Pancreas (tissue), 10 donors: ENCODE results near the gene GOT2. TPM values are rescaled to one million over a fixed set of nuclear protein-coding genes. Genes with fewer than 3 reads are reported as not detected.
A peak's percentile ranks its signal among the peaks of the same experiment; 100 is the strongest.
"Not testable (repeated sequence)": the region's sequence is repeated elsewhere in the genome, so short reads cannot be mapped to it uniquely, and the experiment has no call there.

ENCODE experiments used
- ATAC-seq, 4 donors: fragments of 200-7000 bp; cut with Tn5 transposase; one replicate each; pipeline versions ENCODE4 v1.8.0 to v1.9.1; 2020; ENCODE audit warnings: mild to moderate bottlenecking in 4 of 4, moderate library complexity in 4 of 4
- DNase-seq, 6 donors: peaks; one replicate each; pipeline ENCODE4 v3.0.0-alpha.2; 2020
- FAIRE-seq: peaks from 2 replicates; lab custom pipeline; 2012; peaks lifted over from hg19 to GRCh38; lab: Jason Lieb, UNC
- H3K27ac ChIP-seq, 4 donors: fragments of 200-600 bp; sonication (generic); 1 replicate in 3 of 4; 2 replicates in 1 of 4; pipeline versions ENCODE4 v1.5.0 to v1.8.0; 2020
- H3K27me3 ChIP-seq, 4 donors: fragments of 200-600 bp; one replicate each; pipeline ENCODE4 v1.8.0; 2021
- H3K36me3 ChIP-seq, 3 donors: fragments of 200-600 bp; sonication (generic) in 1 of 3; one replicate each; pipeline versions ENCODE4 v1.5.0 to v1.8.0; 2020 to 2021
- H3K4me1 ChIP-seq, 3 donors: fragments of 200-600 bp; one replicate each; pipeline ENCODE4 v1.8.0; 2021
- H3K4me3 ChIP-seq, 4 donors: fragments of 200-600 bp; sonication (generic) in 2 of 4; one replicate each; pipeline versions ENCODE4 v1.5.0 to v1.8.0; 2020 to 2021
- H3K9me3 ChIP-seq, 4 donors: fragments of 200-600 bp; one replicate each; pipeline ENCODE4 v1.8.0; 2021
- CTCF ChIP-seq, 4 donors: fragments of 200-600 bp; sonication (generic) in 3 of 4; IDR thresholded peaks; one replicate each; pipeline versions ENCODE4 v1.5.0 to v1.8.0; 2021; ENCODE audit warnings: antibody characterized with exemption in 4 of 4
- WGBS, 2 donors: extraction: QIAGEN DNeasy Blood & Tissue Kit; methylation state at CpG; one replicate each; pipeline ENCODE4 v1.1.7; 2013; 5-methylcytosine and 5-hydroxymethylcytosine counted together
- intact Hi-C, 3 donors: fragments of 100-400 bp; cut with DNase I; formaldehyde crosslinking; loops; one replicate each; pipeline versions ENCODE4 v1.11.1 to v1.14.2; 2022
- polyA plus RNA-seq, 2 donors: library from polyadenylated mRNA; stranded (reverse); fragments of 200-250 nt; gene quantifications; one replicate each; pipeline ENCODE4 v1.2.3, GENCODE V29; 2013
- total RNA-seq, 6 donors: library from RNA; stranded (reverse); fragmentation: NEBNext Ultra II Directional in 4 of 6; extraction: Animal tissue kit (Norgen Biotek cat#: 25700) in 4 of 6; gene quantifications; one replicate each; pipeline versions ENCODE4 v1.2.1 to v1.2.4, GENCODE V29; 2021 to 2023
- donor health status: healthy with polysubstance abuse.
- donor health status: DM: no; HTN: no; CAD: no; lungs with moderate emphysema.
- donor health status: DM: no; HTN: no; CAD: no.
- donor health status: control.
- donor health status: control.
- donor health status: Bipolar disorder and iron deficiency.
- donor health status: DM: yes; HTN: yes; CAD: no.
- donor health status: DM: no; HTN: no; CAD: no.
- donor health status: DM: no; HTN: no; CAD: no.
- donor health status: DM: yes; HTN: yes; CAD: no.

The GOT2 gene
- total and polyA plus RNA-seq, 8 donors: 17.8 to 34.5 (median 27.8) TPM

DNA sequence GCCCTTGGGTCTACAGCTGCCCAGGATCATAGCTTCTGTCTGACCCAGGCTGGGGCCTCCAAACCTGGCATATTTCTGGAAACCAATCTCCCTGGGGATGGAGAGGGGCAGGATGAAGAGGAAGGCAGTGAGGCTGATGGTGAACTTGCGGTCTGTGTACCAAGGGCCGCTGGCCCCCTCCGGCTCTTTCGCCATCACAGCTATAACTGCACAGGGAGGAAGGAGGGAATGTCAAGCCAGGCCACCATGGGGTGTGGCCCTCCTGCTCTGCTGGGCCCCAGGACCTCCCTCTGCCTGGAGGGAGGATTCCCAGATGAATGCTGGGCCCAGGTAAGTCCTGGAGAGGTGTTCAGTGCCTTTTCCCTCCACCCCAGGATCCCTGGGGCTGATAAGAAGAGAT lies 55.8 kb downstream of the GOT2 start:
- Histone ChIP-seq H3K4me3 (no peak overlapping the region), H3K27ac (no peak overlapping the region), H3K27me3 (no peaks in the 10 kb centered on the region), H3K9me3 (no peaks in the 10 kb centered on the region), H3K4me1 (peaks cover 0 to under 1% (median 0%) of the 10 kb centered on the region in 3 donors), H3K36me3 (no peaks in the 10 kb centered on the region)
- ATAC-seq: no peak
- no peak for DNase-seq
- TF ChIP-seq CTCF (IDR thresholded peaks at IDR 0.05): no peak
- 96 to 97% methylated on average over 4 of the region's 4 CpGs for WGBS, 2 donors
- FAIRE-seq: no peak
- intact Hi-C loops: no loop called here

GRCh38 chr16:58670946-58671583 lies 63.1 kb downstream of the GOT2 start:
- H3K4me3 ChIP-seq: no peak overlapping the region
- no peaks in the 10 kb centered on the region for H3K36me3 ChIP-seq
- no peak for TF ChIP-seq CTCF (IDR thresholded peaks at IDR 0.05)
- H3K27ac ChIP-seq: no peak overlapping the region
- 93 to 95% methylated on average over 15 to 18 of the region's 18 CpGs for WGBS, 2 donors
- H3K9me3 ChIP-seq: no peaks in the 10 kb centered on the region
- DNase-seq: no peak
- no peaks in the 10 kb centered on the region for H3K27me3 ChIP-seq
- no peak for FAIRE-seq
- intact Hi-C loops: no loop called here
- no peaks in the 10 kb centered on the region for H3K4me1 ChIP-seq
- ATAC-seq: no peak

- DNase-seq (peak in 1 of 6 donors; percentile 1), ATAC-seq (no peak), FAIRE-seq (no peak)
- intact Hi-C loops: no loop called here
- Histone ChIP-seq H3K36me3 (no peaks in the 10 kb centered on the region), H3K4me3 (no peak overlapping the region), H3K27ac (no peak overlapping the region), H3K4me1 (no peaks in the 10 kb centered on the region), H3K27me3 (no peaks in the 10 kb centered on the region), H3K9me3 (no peaks in the 10 kb centered on the region)
- no peak for TF ChIP-seq CTCF (IDR thresholded peaks at IDR 0.05)
Observed at GRCh38 chr16:58670177-58670576, 63.9 kb downstream of the GOT2 start.

DNA sequence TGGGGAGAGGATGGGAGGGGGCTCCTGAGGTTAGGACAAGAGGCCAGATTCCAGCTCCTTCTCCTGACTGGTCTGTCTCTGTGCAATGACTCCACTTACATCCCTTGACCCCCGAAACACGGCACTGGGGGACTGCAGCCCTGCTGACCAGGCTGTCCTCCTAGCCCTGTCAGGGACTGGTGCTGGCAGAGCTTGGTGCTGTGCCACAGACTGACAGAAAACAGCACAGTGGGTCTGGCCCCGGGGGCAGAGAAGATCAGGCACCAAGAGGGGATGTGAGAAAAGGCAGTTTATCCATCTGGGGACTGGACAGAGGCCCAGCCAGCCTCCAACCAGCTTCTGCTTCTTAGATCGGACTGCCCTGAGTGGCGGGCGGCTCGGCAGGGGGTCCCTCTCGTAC lies 68.9 kb downstream of the GOT2 start:
- H3K36me3 ChIP-seq: no peaks in the 10 kb centered on the region
- no peaks in the 10 kb centered on the region for H3K4me1 ChIP-seq
- no peak for TF ChIP-seq CTCF (IDR thresholded peaks at IDR 0.05)
- no peak for FAIRE-seq
- no peak overlapping the region for H3K27ac ChIP-seq
- intact Hi-C loops: loop anchor here in 1 of 3 donors (2.0 kb wide), 1 partner anchor 154 kb away; no protein-coding TSS in a partner anchor
- DNase-seq: no peak
- no peaks in the 10 kb centered on the region for H3K27me3 ChIP-seq
- no peaks in the 10 kb centered on the region for H3K9me3 ChIP-seq
- 58 to 87% methylated on average over 8 of the region's 8 CpGs for WGBS, 2 donors
- H3K4me3 ChIP-seq: no peak overlapping the region
- ATAC-seq: no peak

- Histone ChIP-seq H3K27me3 (no peaks in the 10 kb centered on the region), H3K9me3 (no peaks in the 10 kb centered on the region), H3K27ac (no peak overlapping the region), H3K36me3 (no peaks in the 10 kb centered on the region), H3K4me1 (no peaks in the 10 kb centered on the region), H3K4me3 (no peak overlapping the region)
- intact Hi-C loops: no loop called here
- DNase-seq: peak in 4 of 6 donors; percentile 37 to 70 (median 48)
- WGBS, 2 donors: 20 to 21% methylated on average over 12 of the region's 12 CpGs
- TF ChIP-seq CTCF (IDR thresholded peaks at IDR 0.05): peak in 3 of 4 donors; percentile 30 to 37 (median 33)
- ATAC-seq: peak; percentile 96 to 100 (median 99)
- FAIRE-seq: no peak
Observed at GRCh38 chr16:58661199-58661830, 72.8 kb downstream of the GOT2 start.

DNA sequence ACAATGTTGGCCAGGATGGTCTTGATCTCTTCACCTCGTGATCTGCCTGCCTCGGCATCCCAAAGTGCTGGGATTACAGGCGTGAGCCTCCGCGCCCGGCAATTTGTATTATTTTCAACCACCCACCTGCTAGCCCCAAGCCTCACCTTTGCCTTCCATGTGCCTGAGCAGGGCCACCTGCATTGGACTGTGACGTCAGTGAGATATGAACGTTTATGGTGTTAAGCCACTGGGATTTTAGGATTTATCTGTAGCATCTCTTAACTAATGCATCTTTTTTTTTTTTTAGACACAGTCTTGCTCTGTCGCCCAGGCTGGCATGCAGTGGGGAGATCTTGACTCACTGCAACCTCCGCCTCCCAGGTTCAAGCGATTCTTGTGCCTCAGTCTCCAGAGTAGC lies 74.2 kb downstream of the GOT2 start:
- intact Hi-C loops: loop anchor here in 1 of 3 donors (5.0 kb wide), 1 partner anchor 148 kb away; no protein-coding TSS in a partner anchor
- 77 to 89% methylated on average over 11 of the region's 11 CpGs for WGBS, 2 donors
- not testable (repeated sequence) for H3K4me1 ChIP-seq, H3K27me3 ChIP-seq, DNase-seq, H3K4me3 ChIP-seq, ATAC-seq, FAIRE-seq, H3K27ac ChIP-seq, H3K36me3 ChIP-seq, H3K9me3 ChIP-seq
